Measurements from ENCODE around the gene ADK.

DNA sequence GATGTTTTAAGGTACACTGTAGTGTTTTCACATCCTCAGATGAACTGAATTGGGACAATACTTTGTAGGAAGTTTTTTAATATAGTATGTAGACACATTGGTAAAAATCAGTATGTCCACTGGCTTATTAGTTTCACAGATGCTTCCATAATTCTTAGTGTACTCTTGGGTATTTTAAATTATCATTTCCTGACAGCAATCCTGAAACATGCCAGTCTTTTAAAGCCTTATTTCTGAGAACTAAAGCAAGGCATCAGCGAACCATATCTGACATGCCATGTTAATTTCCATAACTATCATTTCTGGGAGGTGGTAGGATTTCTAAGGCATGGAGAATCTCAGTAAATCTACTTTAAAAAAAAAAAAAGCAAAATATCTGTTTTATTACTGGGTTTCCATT lies 266.4 kb downstream of the ADK start:
- TF ChIP-seq, protein P1, sequence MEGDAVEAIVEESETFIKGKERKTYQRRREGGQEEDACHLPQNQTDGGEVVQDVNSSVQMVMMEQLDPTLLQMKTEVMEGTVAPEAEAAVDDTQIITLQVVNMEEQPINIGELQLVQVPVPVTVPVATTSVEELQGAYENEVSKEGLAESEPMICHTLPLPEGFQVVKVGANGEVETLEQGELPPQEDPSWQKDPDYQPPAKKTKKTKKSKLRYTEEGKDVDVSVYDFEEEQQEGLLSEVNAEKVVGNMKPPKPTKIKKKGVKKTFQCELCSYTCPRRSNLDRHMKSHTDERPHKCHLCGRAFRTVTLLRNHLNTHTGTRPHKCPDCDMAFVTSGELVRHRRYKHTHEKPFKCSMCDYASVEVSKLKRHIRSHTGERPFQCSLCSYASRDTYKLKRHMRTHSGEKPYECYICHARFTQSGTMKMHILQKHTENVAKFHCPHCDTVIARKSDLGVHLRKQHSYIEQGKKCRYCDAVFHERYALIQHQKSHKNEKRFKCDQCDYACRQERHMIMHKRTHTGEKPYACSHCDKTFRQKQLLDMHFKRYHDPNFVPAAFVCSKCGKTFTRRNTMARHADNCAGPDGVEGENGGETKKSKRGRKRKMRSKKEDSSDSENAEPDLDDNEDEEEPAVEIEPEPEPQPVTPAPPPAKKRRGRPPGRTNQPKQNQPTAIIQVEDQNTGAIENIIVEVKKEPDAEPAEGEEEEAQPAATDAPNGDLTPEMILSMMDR (conservative IDR thresholded peaks at IDR 0.05; ENCODE audit: low read depth, low read length): no peak
- TF ChIP-seq RFX5 (IDR thresholded peaks at IDR 0.05; ENCODE audit: low read depth, low read length) (no peak), MAZ (IDR thresholded peaks at IDR 0.05; ENCODE audit: borderline replicate concordance, low read depth, low read length) (no peak), POLR2A (IDR thresholded peaks at IDR 0.05; ENCODE audit: low read depth, low read length) (no peak), FOS (IDR thresholded peaks at IDR 0.05; ENCODE audit: low read depth, low read length) (no peak), CHD1 (IDR thresholded peaks at IDR 0.05; ENCODE audit: low read depth, low read length) (no peak), RCOR1 (IDR thresholded peaks at IDR 0.05; ENCODE audit: insufficient replicate concordance, low read length) (no peak), CEBPB (IDR thresholded peaks at IDR 0.05; ENCODE audit: low read depth, low read length) (no peak)
- TF ChIP-seq, protein P2, sequence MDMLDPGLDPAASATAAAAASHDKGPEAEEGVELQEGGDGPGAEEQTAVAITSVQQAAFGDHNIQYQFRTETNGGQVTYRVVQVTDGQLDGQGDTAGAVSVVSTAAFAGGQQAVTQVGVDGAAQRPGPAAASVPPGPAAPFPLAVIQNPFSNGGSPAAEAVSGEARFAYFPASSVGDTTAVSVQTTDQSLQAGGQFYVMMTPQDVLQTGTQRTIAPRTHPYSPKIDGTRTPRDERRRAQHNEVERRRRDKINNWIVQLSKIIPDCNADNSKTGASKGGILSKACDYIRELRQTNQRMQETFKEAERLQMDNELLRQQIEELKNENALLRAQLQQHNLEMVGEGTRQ (IDR thresholded peaks at IDR 0.05; ENCODE audit: low read depth, low read length): no peak

Measured in IMR-90 (cell line).